Stimulated activated CD8-positive, alpha-beta memory T cell treated with anti-CD3 and anti-CD28 coated beads, Interleukin-12 subunit alpha, Interleukin-12 subunit beta, amount 100 ng/mL, for 24 hours (primary cell): ENCODE data around the gene ZNF652.
"Not testable (repeated sequence)": the region's sequence is repeated elsewhere in the genome, so short reads cannot be mapped to it uniquely, and the experiment has no call there.

ENCODE experiments used
- DNase-seq: peaks from one replicate; pipeline ENCODE4 v3.0.0-alpha.2; 2020; ENCODE audit errors: extremely low read depth

ZNF652 gene

GRCh38 chr17:49261540-49261939 is 100.5 kb downstream of the ZNF652 start:
- not testable (repeated sequence) for DNase-seq

DNA sequence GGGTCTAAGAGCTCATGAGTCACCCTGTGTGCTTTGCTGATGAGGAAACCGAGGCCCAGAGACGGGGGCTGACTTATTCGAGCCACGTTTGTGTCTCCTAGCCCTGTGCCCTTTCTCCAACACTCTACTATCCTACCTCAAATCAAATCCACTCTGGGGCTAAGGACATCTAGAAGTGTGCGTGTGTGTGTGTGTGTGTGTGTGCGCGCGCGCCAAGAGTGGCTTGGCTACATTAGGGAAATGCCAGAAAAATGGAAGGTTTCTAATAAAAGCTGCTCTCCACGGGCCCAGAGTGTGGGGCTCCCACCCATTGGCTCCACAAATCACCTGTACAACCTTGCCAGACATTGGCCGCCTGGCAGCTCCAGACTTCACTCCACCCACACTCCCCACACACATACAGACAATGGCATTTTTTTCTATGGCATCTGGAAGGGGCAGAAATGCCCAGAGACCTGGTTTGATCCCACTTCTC is 101.2 kb downstream of the ZNF652 start:
- DNase-seq: no peak

GRCh38 chr17:49260011-49260816 is 101.8 kb downstream of the ZNF652 start:
- peak; percentile 20 for DNase-seq

DNA sequence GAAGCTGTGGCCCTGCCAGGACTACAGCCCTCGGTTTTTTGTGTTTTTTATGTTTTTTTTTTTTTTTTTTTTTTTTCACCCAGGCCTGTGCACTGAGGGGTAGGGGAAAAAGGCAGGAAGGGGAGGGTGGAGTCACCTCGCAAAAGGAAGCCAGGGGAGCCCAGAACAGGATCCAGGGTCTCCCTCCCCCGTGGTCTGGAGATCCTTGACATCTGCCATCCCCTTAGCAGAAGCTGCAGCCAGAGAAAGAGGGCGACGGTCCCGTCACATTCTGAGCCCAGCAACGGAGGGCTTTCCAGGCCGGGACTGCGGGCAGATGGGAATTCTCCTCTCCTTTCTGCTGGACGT is 102.4 kb downstream of the ZNF652 start:
- no peak for DNase-seq

DNA sequence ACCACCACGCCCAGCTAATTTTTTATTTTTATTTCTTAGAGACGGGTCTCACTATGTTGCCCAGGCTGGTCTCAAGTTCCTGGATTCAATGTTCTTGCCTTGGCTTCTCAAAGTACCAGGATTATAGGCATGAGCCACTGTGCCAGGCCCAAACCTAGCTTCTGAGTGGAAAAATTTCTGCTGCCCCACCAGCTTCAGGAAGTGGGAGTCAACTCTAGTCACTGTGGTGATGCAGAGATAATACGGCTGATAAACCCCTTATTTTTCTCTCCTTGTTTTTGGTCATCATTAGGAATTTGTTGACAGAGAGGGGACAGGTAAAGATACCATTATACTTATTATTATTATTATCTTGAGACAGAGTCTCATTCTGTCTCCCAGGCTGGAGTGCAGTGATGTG is 103.7 kb downstream of the ZNF652 start:
- DNase-seq: no peak

DNA sequence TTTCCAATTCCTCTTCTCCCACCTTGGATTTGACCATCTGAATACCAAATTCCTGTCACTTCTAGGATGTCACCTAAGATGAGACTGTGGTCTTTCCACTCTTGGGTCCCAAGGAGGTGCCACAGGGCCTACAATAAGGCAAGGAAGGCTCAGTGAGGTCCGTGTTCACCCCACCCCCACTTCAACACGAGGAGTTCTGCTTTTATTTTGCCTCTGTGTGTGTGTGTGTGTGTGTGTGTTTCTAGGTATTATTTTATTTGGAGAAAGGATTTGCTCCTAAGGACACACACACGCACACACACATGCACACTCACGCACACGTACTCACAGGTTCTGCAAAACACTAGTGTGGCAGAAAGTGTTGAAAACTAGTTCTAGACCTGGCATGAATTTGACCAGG is 106.9 kb downstream of the ZNF652 start:
- DNase-seq: no peak

GRCh38 chr17:49254066-49254465 is 108.0 kb downstream of the ZNF652 start:
- no peak for DNase-seq

DNA sequence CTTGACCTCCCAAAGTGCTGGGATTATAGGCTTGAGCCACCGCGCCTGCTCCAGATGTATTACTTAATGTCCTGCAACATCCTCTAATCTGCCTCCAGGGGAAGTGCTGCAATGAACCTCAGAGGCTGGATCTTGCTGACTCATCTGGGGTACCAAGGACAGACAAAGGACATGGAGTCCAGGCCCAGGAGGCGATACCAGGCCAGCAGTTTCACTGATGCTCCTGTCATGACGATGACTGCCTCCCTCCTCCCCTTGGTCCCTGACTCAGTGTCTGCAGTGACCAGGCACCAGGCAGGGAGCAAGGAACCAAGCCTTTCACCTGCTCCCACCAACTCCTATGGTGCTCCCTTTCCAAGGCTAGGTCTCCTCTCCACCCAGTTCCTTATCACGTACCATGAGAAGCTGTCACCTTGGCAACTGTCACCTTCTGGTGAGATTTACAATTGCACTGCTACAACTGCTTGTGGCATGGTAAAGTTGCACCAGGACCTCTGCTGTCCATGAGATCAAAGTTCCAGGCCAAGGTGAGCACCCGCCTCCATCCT is 109.8 kb downstream of the ZNF652 start:
- DNase-seq: no peak

DNA sequence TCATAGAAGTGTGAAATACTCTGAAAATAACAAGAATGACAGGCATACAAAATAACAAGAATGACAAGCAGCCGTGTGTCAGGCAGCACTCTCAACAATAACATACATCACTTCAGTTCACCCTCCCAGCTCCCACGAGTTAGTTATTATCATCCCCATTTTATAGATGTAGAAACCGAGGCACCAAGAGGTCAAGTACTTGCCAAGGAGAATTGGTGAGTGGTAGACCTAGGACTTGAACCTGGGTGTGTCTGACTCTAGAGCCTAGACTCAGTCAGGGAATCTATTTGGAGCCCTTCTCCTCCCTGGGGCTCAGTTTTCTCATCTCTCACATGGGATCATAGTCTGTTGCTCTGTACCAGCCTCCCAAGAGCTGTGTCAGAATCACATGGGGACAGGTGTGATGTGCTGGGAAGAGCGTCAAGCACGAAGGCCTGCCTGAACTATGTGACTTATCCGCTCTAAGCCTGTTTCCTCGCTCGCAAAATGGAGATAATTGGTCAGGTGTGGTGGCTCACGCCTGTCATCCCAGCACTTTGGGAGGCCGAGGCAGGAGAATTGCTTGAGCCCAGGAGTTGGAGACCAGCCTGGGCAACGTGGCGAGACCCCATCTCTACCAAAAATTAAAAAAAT is 112.0 kb downstream of the ZNF652 start:
- no peak for DNase-seq

DNA sequence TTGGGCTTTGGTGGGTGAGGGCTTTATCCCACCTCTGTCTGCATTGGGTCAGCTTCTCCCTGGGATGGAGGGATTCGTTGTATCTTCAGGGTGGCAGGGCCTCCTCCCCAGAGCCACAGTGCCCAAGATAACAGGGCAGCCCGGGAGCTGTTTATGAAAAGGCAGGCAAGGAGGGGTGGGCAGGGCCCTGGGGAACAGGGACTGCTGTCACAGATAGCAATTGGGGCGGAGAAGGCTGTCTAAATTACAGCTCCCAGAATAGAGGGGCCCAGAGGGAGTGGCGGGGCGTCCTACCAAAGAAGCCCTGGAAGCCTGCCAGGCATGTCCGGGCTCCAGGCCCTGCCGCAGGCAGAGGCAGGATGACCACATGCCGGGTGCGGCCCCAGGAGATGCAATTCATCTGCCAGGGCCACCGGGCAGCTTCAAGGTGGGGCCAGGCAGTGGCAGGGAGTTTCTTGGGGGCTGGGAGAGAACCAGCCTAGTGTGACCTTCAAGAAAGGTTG is 112.7 kb downstream of the ZNF652 start:
- no peak for DNase-seq

- DNase-seq: no peak
These were observed 114.1 kb downstream of the ZNF652 start for GRCh38 chr17:49247944-49248343.

DNA sequence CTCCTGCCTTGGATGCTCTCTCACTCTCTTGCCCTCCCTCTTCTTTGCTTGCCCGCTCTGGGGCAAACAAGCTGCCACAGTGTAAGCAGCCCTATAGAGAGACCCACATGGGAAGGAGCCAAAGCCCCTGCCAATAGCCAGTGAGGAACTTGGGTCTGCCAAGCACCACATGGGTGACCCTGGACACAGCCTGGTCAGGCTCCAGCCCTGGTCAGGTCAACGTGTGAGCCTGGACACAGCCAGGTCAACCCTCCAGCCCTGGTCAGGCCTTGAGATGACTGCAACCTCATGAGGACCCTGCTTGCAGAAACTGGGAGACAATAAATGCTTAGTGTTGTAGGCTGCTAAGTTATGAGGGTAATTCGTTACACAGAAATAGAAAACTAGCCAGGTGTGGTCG is 117.2 kb downstream of the ZNF652 start:
- DNase-seq: no peak
